ENCODE results near the gene CNBP. TPM values are rescaled to one million over a fixed set of nuclear protein-coding genes. Genes with fewer than 3 reads are reported as not detected.

Gene CNBP
- total and polyA plus RNA-seq, 2 of the 13 experiments (the other 11 are each of a cell fraction or from before 2014, with no cell fraction given) = 282 to 354 TPM

- TF ChIP-seq REST (IDR thresholded peaks at IDR 0.05; ENCODE audit: borderline replicate concordance in 1 of 2, low read depth in 1 of 2, low read length in 2 of 2) (peak in 1 of 2 experiments; percentile 46; a peak in 1 of 4 replicates), ZNF142 (CRISPR knock-in tag; IDR thresholded peaks at IDR 0.05) (no peak), THAP8 (CRISPR knock-in tag; IDR thresholded peaks at IDR 0.05; ENCODE audit: borderline replicate concordance) (no peak), RBM22 (optimal IDR thresholded peaks at IDR 0.05; ENCODE audit: low read length) (no peak), STAT6 (CRISPR knock-in tag; IDR thresholded peaks at IDR 0.05; ENCODE audit: borderline replicate concordance) (no peak), ZNF547 (CRISPR knock-in tag; IDR thresholded peaks at IDR 0.05) (no peak), XBP1 (CRISPR knock-in tag; IDR thresholded peaks at IDR 0.05) (no peak), ATRX (CRISPR knock-in tag; IDR thresholded peaks at IDR 0.05; ENCODE audit: borderline replicate concordance) (no peak), MED13 (CRISPR knock-in tag; IDR thresholded peaks at IDR 0.05) (no peak), ZNF121 (CRISPR knock-in tag; IDR thresholded peaks at IDR 0.05) (no peak), FOXO1 (CRISPR knock-in tag; IDR thresholded peaks at IDR 0.05) (peak; percentile 61; the same call in 1 of the 2 replicates), EEA1 (CRISPR knock-in tag; IDR thresholded peaks at IDR 0.05; ENCODE audit: borderline replicate concordance) (no peak), POGZ (CRISPR knock-in tag; IDR thresholded peaks at IDR 0.05) (peak; percentile 39; the same call in 1 of the 2 replicates), FOXK2 (IDR thresholded peaks at IDR 0.05) (no peak), ZNF282 (IDR thresholded peaks at IDR 0.05; ENCODE audit: partially characterized antibody) (no peak), PHF21A (CRISPR knock-in tag; IDR thresholded peaks at IDR 0.05) (peak; percentile 70)
These were observed 41.3 kb upstream of the CNBP start (continued) for GRCh38 chr3:129224984-129225393.

Data from HepG2 (cell line).